Non-pigmented ciliary epithelial cell (primary cell): ENCODE measurements around the gene MEGF9.

ENCODE experiments used
- DNase-seq: peaks from one replicate; pipeline ENCODE4 v3.0.0-alpha.2; 2010; ENCODE audit warnings: low read depth

MEGF9 gene

GRCh38 chr9:120621941-120622340 lies 92.3 kb downstream of the MEGF9 start:
- DNase-seq = no peak

- DNase-seq = peak; percentile 38
These were observed 94.3 kb downstream of the MEGF9 start for GRCh38 chr9:120619751-120620655.

- no peak for DNase-seq
These were observed 97.0 kb downstream of the MEGF9 start for GRCh38 chr9:120616966-120617935.

GRCh38 chr9:120612218-120612617 lies 102.1 kb downstream of the MEGF9 start:
- DNase-seq = no peak

- no peak for DNase-seq
These were observed 102.6 kb downstream of the MEGF9 start for GRCh38 chr9:120611690-120612068.

- no peak for DNase-seq
These were observed 103.1 kb downstream of the MEGF9 start for GRCh38 chr9:120610975-120611689.

- DNase-seq = no peak
These were observed 104.6 kb downstream of the MEGF9 start for GRCh38 chr9:120609636-120610035.

GRCh38 chr9:120608421-120608820 lies 105.8 kb downstream of the MEGF9 start:
- no peak for DNase-seq

GRCh38 chr9:120603591-120603990 lies 110.7 kb downstream of the MEGF9 start:
- DNase-seq = no peak

GRCh38 chr9:120603010-120603409 lies 111.3 kb downstream of the MEGF9 start:
- no peak for DNase-seq

- DNase-seq = no peak
These were observed 120.4 kb downstream of the MEGF9 start for GRCh38 chr9:120593955-120594277.

GRCh38 chr9:120593250-120593954 lies 120.9 kb downstream of the MEGF9 start:
- no peak for DNase-seq

- DNase-seq = no peak
These were observed 122.1 kb downstream of the MEGF9 start for GRCh38 chr9:120592210-120592609.

- no peak for DNase-seq
These were observed 126.9 kb downstream of the MEGF9 start for GRCh38 chr9:120587328-120587727.

- DNase-seq = peak; percentile 56
These were observed 130.3 kb downstream of the MEGF9 start for GRCh38 chr9:120583958-120584369.

- DNase-seq = peak; percentile 92
These were observed 134.0 kb downstream of the MEGF9 start, which contains the start of gene CDK5RAP2 for GRCh38 chr9:120580051-120580896. TSS of gene CDK5RAP2 (minus strand) at chr9:120580167. CDS start at chr9:120579978, 189 bp downstream.

GRCh38 chr9:120579139-120580050 lies 134.9 kb downstream of the MEGF9 start:
- DNase-seq = no peak

GRCh38 chr9:120574473-120574872 lies 139.8 kb downstream of the MEGF9 start:
- no peak for DNase-seq

- DNase-seq = no peak
These were observed 141.8 kb downstream of the MEGF9 start for GRCh38 chr9:120572472-120572871.
